K562 (cell line): ENCODE measurements around the gene LY6G6C. TPM values are rescaled to one million over a fixed set of nuclear protein-coding genes. Genes with fewer than 3 reads are reported as not detected.
A peak's percentile ranks its signal among the peaks of the same experiment; 100 is the strongest.

Experiments
- BACH1 ChIP-seq: fragments of 200-800 bp; sonication (Bioruptor generic); IDR thresholded peaks from 2 replicates; pipeline ENCODE4 v1.6.1; 2016; ENCODE audit warnings: missing genetic modification characterization, missing compliant biosample characterization
- HDAC3 ChIP-seq: fragments of 450-650 bp; IDR thresholded peaks from 2 replicates; pipeline ENCODE4 v1.6.1; 2018; ENCODE audit warnings: borderline replicate concordance, mild to moderate bottlenecking, moderate library complexity; ENCODE audit not compliant: partially characterized antibody
- JUND ChIP-seq, 2 experiments: IDR thresholded peaks; 2 replicates in 1 of 2; 3 replicates in 1 of 2; pipeline ENCODE4 v1.6.1; 2011; ENCODE audit warnings: borderline replicate concordance in 2 of 2, low read depth in 2 of 2, low read length in 2 of 2, improper control_type of control experiment in 1 of 2, missing biosample characterization in 1 of 2, missing genetic modification characterization in 1 of 2, missing genetic modification reagents in 1 of 2
- MEF2A ChIP-seq: IDR thresholded peaks from 2 replicates; pipeline ENCODE4 v1.6.1; 2011; ENCODE audit warnings: low read depth, mild to moderate bottlenecking, low read length, moderate library complexity; ENCODE audit not compliant: control insufficient read depth
- NFRKB ChIP-seq: fragments of 450-650 bp; IDR thresholded peaks from 2 replicates; pipeline ENCODE4 v1.6.1; 2016; ENCODE audit warnings: low read depth
- RFX5 ChIP-seq: IDR thresholded peaks from 2 replicates; pipeline ENCODE4 v1.6.1; 2011; ENCODE audit warnings: low read depth, mild to moderate bottlenecking, improper control_type of control experiment, low read length
- SOX6 ChIP-seq: fragments of 450-650 bp; IDR thresholded peaks from 2 replicates; pipeline ENCODE4 v1.6.1; 2014; ENCODE audit warnings: mild to moderate bottlenecking
- SRSF7 ChIP-seq: fragments of 200-400 bp; formaldehyde crosslinking; optimal IDR thresholded peaks from 2 replicates; pipeline ENCODE3; 2017; ENCODE audit warnings: mild to moderate bottlenecking, low read depth, low read length
- SUPT5H ChIP-seq: fragments of 450-650 bp; IDR thresholded peaks from 2 replicates; pipeline ENCODE4 v1.6.1; 2016
- ZBTB17 ChIP-seq: fragments of 450-650 bp; formaldehyde crosslinking; IDR thresholded peaks from 2 replicates; pipeline ENCODE4 v1.4.0; 2020; ENCODE audit warnings: mild to moderate bottlenecking
- ZBTB7A ChIP-seq: IDR thresholded peaks from 2 replicates; pipeline ENCODE4 v1.6.1; 2011; ENCODE audit warnings: low read depth, mild to moderate bottlenecking, low read length, moderate library complexity, borderline replicate concordance; ENCODE audit not compliant: control insufficient read depth
- ZNF76 ChIP-seq: fragments of 250-450 bp; sonication (Bioruptor Pico); IDR thresholded peaks from 2 replicates; pipeline ENCODE4 v1.4.0; 2020; ENCODE audit warnings: mild to moderate bottlenecking, moderate library complexity, borderline replicate concordance
- ZNF766 ChIP-seq: fragments of 200-800 bp; sonication (Bioruptor generic); conservative IDR thresholded peaks from 2 replicates; pipeline ENCODE4 v1.6.1; 2016; ENCODE audit warnings: missing genetic modification characterization, missing compliant biosample characterization
- polyA plus RNA-seq, 8 experiments: library from polyadenylated mRNA; depleted of rRNA in 4 of 8; stranded (reverse) in 5 of 8; unstranded in 3 of 8; fragments of >200 nt; fragmentation: Nextera tagmentation in 2 of 8; fragmentation: Illumina TruSeq in 1 of 8; extraction: Ambion mirVana in 2 of 8; extraction: Trizol in 1 of 8; gene quantifications; 2 replicates each; pipeline versions ENCODE4 v1.2.1 to v1.2.3, GENCODE V29; 2011 to 2014; ENCODE audit warnings: inconsistent platforms in 1 of 8, missing spikeins in 1 of 8
- total RNA-seq, 7 experiments: library from RNA; depleted of rRNA in 6 of 7; stranded (reverse); fragments of >200 nt in 6 of 7; fragmentation: Illumina TruSeq in 2 of 7; extraction: Trizol in 2 of 7; gene quantifications; 2 replicates each; pipeline versions ENCODE4 v1.2.1 to v1.2.3, GENCODE V29; 2011 to 2021; ENCODE audit warnings: low replicate concordance in 1 of 7
- TF ChIP-seq, protein P1 (sequence below): fragments of 450-650 bp; IDR thresholded peaks from 2 replicates; pipeline ENCODE4 v1.6.1; 2016; ENCODE audit warnings: low read depth
- TF ChIP-seq, protein P2 (sequence below), 2 experiments: fragments of 250-450 bp in 1 of 2; fragments of 450-650 bp in 1 of 2; sonication (Bioruptor Pico) in 1 of 2; IDR thresholded peaks; 2 replicates each; pipeline versions ENCODE4 v1.6.1 to v1.8.0; 2016 to 2021; ENCODE audit warnings: mild to moderate bottlenecking in 2 of 2, moderate library complexity in 2 of 2, missing compliant biosample characterization in 1 of 2, missing genetic modification characterization in 1 of 2
- TF ChIP-seq, protein P3 (sequence below), 2 experiments: IDR thresholded peaks; 2 replicates each; pipeline ENCODE4 v1.6.1; 2011; ENCODE audit warnings: borderline replicate concordance in 1 of 2, control low read depth in 1 of 2, low read depth in 1 of 2, low read length in 1 of 2, mild to moderate bottlenecking in 1 of 2, mixed read lengths in 1 of 2, moderate library complexity in 1 of 2; ENCODE audit not compliant: insufficient read depth in 1 of 2, insufficient read length in 1 of 2, poor library complexity in 1 of 2, severe bottlenecking in 1 of 2; ENCODE audit errors: extremely low read depth in 1 of 2

Gene LY6G6C
- total and polyA plus RNA-seq, 9 of the 15 experiments (the other 6 are each of a cell fraction or from before 2014, with no cell fraction given), result 0.06 to 0.20 TPM; not detected in 7

DNA sequence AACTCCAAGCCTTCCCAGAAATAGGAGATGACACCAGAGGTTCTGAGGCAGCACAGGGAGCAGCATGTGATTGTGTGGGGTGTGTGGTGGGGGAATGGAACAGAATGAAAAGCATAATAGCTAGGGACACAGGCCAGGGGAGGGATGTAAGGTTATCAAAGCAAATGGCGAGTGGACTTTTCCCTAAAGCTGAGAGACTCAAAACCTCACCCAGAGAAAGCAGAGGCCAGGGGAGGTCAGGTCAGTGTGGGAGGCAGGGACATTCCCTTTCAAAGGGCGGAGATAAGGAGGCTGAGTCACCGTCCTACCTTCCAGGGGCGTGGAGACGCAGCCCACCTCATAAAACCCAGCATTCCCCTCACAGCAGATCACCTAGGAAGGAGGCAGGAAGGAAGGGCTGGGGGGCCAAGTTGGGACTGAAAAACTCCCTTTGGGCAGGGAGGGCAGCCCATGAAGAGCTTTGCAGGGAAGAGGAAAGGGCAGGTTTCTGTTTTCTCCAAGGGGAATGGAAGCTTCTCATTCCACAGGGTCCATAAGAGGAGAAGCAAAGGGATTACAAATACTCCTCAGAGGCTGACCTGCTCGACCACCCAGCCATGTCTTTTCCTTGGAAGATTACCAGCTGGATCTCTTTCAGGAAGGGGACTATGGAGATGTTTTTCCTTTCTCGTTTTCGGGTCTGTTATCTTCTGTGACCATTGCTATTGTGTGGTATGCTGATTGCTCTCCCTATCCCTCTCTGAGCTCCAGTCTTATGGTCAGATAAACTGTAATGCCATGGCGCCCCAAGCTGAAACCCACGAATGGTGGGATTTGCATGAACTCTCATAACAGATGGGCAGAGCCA, 31.1 kb downstream of the LY6G6C start (continued):
- TF ChIP-seq, protein P1, sequence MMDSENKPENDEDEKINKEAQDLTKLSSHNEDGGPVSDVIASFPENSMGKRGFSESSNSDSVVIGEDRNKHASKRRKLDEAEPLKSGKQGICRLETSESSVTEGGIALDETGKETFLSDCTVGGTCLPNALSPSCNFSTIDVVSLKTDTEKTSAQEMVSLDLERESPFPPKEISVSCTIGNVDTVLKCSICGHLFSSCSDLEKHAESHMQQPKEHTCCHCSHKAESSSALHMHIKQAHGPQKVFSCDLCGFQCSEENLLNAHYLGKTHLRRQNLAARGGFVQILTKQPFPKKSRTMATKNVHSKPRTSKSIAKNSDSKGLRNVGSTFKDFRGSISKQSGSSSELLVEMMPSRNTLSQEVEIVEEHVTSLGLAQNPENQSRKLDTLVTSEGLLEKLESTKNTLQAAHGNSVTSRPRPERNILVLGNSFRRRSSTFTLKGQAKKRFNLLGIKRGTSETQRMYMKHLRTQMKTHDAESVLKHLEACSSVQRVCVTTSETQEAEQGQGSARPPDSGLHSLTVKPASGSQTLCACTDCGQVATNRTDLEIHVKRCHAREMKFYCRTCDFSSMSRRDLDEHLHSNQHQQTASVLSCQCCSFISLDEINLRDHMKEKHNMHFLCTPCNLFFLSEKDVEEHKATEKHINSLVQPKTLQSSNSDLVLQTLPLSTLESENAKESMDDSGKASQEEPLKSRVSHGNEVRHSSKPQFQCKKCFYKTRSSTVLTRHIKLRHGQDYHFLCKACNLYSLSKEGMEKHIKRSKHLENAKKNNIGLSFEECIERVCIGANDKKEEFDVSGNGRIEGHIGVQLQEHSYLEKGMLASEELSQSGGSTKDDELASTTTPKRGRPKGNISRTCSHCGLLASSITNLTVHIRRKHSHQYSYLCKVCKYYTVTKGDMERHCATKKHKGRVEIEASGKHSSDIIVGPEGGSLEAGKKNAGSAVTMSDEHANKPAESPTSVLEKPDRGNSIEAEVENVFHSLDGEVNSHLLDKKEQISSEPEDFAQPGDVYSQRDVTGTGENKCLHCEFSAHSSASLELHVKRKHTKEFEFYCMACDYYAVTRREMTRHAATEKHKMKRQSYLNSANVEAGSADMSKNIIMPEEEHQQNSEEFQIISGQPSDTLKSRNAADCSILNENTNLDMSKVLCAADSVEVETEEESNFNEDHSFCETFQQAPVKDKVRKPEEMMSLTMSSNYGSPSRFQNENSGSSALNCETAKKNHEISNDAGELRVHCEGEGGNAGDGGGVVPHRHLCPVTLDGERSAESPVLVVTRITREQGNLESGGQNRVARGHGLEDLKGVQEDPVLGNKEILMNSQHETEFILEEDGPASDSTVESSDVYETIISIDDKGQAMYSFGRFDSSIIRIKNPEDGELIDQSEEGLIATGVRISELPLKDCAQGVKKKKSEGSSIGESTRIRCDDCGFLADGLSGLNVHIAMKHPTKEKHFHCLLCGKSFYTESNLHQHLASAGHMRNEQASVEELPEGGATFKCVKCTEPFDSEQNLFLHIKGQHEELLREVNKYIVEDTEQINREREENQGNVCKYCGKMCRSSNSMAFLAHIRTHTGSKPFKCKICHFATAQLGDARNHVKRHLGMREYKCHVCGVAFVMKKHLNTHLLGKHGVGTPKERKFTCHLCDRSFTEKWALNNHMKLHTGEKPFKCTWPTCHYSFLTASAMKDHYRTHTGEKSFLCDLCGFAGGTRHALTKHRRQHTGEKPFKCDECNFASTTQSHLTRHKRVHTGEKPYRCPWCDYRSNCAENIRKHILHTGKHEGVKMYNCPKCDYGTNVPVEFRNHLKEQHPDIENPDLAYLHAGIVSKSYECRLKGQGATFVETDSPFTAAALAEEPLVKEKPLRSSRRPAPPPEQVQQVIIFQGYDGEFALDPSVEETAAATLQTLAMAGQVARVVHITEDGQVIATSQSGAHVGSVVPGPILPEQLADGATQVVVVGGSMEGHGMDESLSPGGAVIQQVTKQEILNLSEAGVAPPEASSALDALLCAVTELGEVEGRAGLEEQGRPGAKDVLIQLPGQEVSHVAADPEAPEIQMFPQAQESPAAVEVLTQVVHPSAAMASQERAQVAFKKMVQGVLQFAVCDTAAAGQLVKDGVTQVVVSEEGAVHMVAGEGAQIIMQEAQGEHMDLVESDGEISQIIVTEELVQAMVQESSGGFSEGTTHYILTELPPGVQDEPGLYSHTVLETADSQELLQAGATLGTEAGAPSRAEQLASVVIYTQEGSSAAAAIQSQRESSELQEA, result no peak
- TF ChIP-seq, protein P2, sequence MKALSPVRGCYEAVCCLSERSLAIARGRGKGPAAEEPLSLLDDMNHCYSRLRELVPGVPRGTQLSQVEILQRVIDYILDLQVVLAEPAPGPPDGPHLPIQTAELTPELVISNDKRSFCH (CRISPR knock-in tag; IDR thresholded peaks at IDR 0.05), result no peak
- TF ChIP-seq, protein P2 (tag; IDR thresholded peaks at IDR 0.05), result peak; percentile 94
- no peak for TF ChIP-seq BACH1 (tag)
- TF ChIP-seq NFRKB, result peak; percentile 72
- peak; percentile 100 for TF ChIP-seq ZBTB7A
- no peak for TF ChIP-seq RFX5
- TF ChIP-seq HDAC3, result no peak
- TF ChIP-seq MEF2A, result no peak
- peak; percentile 71; the same call in 1 of the 2 replicates for TF ChIP-seq ZBTB17
- no peak for TF ChIP-seq ZNF766 (CRISPR knock-in tag)
- no peak for TF ChIP-seq ZNF76 (CRISPR knock-in tag)
- TF ChIP-seq SUPT5H, result peak; percentile 81
- TF ChIP-seq SRSF7, result no peak
- TF ChIP-seq, protein P3, sequence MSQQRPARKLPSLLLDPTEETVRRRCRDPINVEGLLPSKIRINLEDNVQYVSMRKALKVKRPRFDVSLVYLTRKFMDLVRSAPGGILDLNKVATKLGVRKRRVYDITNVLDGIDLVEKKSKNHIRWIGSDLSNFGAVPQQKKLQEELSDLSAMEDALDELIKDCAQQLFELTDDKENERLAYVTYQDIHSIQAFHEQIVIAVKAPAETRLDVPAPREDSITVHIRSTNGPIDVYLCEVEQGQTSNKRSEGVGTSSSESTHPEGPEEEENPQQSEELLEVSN (IDR thresholded peaks at IDR 0.05; ENCODE audit: borderline replicate concordance in 1 of 2, extremely low read depth in 1 of 2, insufficient read depth in 1 of 2, insufficient read length in 1 of 2, low read depth in 1 of 2, low read length in 1 of 2, poor library complexity in 1 of 2, severe bottlenecking in 1 of 2), result no peak
- peak; percentile 100 for TF ChIP-seq JUND (IDR thresholded peaks at IDR 0.05; ENCODE audit: borderline replicate concordance, low read depth, low read length)
- TF ChIP-seq JUND (tag; IDR thresholded peaks at IDR 0.05; ENCODE audit: borderline replicate concordance, low read depth, low read length), result peak; percentile 99; the same call in 2 of the 3 replicates
- peak; percentile 86 for TF ChIP-seq SOX6
